Right kidney (tissue), 1 donor: ENCODE measurements around the gene METTL2B.
"Not testable (repeated sequence)": the region's sequence is repeated elsewhere in the genome, so short reads cannot be mapped to it uniquely, and the experiment has no call there.

Experiments
- DNase-seq: peaks from one replicate; pipeline ENCODE4 v3.0.0-alpha.2; 2016

The METTL2B gene

DNA sequence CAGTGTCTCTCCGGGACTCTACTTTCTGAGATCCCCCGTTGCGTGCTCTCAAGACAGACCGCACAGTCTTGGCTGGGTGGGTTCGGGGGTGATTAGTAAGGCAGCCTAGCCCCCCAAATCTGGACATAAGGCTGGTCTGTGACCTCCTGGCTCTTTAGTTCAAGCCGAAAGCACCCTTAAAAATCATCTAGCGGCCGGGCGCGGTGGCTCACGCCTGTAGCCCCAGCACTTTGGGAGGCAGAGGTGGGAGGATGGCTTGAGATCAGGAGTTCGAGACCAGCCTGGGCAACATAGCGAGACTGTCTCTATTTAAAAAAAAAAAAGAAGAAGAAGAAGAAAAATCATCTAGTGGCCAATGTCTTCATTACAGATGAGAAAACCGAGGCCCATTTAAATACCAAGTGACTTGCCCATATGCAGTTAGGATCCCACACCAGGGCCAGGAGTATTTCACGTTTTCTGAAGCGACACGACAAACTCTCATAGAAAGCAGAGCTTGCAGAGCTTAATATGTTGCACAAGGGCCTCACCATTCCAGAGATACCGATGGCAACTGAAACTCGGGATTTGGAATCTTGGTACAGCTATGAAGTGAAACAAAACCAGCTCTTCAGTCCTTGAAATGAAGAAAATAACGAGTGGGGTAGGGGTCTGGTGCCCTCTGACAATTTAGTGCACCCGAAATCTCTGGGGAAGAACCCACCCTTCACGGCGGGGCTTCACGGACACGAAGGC, 21.6 kb upstream of the METTL2B start:
- DNase-seq = no peak

DNA sequence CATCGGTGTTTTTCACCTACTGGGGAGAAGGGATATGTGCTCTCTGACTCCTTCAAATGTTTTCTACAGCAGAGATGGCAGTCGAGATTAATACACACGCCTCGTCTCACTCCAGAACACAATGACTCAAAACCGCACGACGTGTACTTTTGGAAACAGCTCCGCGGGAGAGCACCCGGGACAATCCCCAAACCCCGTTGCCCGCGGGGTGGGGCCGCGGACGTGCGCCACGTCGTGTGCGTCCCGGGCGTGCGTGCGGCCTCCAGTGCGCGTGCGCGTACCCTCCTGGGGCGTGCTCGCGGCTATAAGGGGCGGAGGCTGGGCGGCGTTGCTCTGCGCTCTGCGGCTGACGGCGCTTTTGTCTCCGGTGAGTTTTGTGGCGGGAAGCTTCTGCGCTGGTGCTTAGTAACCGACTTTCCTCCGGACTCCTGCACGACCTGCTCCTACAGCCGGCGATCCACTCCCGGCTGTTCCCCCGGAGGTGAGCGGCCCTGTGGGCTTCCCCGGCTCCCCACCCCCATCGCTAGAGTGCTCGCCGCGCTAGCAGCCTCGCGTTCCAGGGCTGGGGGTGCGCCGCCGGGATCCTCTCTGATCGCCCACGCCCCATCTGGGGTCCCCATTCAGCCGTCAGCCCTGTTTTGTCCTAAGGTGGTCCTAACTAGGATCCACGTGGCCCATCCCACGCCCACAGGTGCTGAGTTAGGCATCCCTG, 20.8 kb upstream of the METTL2B start, which contains the start of gene HILPDA:
Gene HILPDA (plus strand): TSS at position 336 of the 712 bp plus-strand sequence. CDS start 1,391 bp downstream, outside the sequence.
- peak; percentile 97 for DNase-seq

DNA sequence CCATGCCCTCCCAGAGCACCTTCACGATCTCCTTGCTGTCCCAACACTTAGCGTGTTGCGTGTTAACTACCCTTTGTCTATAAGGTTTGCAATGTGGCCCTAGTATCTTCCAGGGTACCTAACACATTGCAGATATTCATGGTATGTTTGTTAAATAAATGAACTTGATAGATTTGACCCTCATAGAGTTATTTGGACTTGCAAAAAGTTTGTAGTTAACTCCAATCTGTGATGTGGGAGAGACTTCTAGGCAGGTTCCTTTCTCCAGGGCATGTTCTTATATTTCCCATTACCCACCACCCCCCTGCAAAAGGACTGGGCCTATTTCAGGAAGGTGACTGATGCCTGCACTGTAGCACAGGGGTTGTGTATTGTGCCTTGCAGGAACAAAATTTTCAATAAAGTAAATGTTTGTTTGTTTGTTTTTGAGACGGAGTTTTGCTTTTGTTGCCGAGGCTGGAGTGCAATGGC, 20.3 kb upstream of the METTL2B start:
- DNase-seq = no peak

DNA sequence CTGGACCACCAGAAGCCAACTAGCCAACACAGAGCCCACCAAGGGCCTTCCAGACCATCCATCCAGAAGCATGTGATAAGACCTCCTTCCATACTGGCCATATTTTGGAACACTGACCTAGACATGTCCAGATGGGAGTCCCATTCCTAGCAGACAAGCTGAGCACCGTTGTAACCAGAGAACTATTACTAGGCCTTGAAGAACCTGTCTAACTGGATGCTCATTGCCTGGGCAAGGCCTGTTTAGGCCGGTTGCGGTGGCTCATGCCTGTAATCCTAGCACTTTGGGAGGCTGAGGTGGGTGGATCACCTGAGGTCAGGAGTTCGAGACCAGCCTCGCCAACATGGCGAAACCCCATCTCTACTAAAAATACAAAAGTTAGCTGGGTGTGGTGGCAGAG, 19.2 kb upstream of the METTL2B start:
- not testable (repeated sequence) for DNase-seq

DNA sequence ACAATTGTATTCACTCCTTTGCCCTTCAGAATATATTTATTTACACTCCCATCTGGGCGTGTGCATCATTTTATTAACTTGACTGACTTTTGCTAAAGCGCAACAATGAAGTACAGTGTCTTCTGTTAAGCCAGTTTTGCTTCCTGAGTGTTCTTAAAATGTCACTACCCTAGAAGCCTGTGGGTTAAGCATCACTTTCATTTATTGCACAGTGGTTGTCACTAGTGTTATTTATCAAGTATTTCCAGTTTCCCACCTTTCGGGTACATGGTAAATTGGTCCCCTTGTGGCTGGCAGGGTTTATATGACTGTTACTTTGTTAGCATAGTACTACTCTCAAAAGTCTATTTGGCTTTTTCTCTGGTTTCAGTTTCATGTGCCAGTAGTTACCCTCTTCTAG, 17.6 kb upstream of the METTL2B start:
- no peak for DNase-seq

DNA sequence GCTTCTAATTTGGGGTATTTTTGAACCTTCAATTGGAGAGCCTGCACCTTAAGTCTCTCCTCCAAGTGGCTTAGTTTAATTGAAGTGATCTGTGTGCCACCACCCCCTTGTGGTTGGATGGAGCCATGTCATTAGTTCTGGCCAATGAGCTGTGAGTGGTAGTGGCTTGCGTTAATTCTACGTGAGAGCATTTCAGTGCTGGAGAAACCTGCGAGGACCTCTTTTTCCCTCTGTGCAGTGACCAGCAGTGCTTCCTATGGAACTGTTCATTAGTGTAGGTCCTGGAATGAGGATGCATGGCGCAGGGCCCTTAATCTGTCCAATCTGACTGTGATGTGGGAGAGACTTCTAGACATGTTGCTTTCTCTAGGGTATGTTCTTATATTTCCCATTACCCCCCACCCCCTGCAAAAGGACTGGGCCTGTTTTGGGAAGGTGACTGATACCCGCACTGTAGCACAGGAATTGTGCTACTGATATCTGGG, 17.1 kb upstream of the METTL2B start:
- DNase-seq = peak; percentile 27

DNA sequence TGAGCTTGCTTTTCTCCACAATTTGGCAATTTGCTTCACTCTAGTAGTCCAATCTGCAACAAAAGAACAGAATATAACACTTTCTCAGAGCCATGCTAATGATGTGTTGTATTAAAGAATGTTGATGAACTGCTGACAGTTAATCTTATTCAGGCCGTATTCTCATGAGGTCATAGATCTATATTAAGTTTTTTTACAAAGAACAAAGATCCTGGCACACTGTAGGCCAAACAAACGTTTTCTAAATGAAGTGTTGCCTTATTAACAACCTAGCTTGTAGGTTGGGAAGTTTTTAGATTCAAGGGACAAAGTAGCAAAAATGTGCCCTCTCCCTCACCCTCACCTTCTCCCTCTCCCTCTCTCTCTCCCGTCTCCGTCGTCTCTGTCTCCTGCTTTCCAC, 14.1 kb upstream of the METTL2B start:
- no peak for DNase-seq

DNA sequence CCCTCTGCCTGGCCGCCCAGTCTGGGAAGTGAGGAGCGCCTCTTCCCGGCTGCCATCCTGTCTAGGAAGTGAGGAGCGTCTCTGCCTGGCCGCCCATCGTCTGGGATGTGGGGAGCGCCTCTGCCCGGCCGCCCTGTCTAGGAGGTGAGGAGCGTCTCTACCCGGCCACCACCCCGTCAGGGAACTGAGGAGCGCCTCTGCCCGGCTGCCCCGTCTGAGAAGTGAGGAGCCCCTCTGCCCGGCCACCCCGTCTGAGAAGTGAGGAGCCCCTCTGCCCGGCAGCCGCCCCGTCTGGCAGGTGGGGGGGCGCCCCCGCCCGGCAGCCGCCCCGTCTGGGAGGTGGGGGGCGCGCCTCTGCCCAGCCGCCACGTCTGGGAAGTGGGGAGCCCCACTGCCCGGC, 13.2 kb upstream of the METTL2B start:
- not testable (repeated sequence) for DNase-seq

DNA sequence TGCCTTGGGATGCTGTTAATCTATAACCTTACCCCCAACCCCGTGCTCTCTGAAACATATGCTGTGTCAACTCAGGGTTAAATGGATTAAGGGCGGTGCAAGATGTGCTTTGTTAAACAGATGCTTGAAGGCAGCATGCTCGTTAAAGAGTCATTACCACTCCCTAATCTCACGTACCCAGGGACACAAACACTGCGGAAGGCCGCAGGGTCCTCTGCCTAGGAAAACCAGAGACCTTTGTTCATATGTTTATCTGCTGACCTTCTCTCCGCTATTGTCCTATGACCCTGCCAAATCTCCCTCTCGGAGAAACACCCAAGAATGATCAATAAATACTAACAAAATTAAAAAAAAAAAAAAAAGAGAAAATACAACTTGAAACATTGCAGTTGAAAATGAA, 12.6 kb upstream of the METTL2B start:
- not testable (repeated sequence) for DNase-seq

DNA sequence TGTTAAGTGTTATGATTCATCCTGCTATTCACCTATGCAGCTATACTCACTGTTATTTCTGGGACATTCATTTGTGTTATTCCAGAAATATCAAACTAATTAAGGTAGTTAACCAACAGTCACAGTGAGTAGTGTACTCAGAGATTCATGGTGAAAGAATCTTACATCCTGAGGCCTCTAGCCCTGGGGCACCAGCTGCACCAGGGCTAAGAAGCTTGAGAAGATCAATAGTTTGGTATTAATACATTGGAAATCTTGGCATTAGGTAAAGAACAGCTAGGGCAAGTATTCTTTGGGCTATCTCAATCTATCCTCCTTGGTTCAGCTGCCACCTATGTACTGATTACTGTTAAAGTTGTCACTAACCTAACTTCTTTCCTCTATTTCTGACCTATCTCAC, 9.7 kb upstream of the METTL2B start:
- DNase-seq = not testable (repeated sequence)

DNA sequence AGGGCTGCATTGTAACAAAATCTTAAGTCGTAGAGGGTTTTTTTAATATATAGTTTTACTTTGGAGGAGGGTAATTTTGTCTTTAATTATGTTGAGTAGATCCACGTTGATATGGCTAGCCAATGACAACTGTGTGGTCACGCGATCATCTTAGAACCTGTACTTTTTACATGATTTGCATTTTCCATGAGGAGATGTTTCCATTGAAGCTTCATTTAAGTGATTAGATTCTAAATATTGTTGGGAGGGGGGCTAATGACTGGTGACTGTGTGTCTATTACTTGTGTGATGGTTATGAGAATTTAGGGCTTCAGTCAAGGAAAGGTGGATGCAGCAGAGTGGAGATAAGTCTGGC, 765 bp downstream of the METTL2B start:
- DNase-seq = not testable (repeated sequence)

DNA sequence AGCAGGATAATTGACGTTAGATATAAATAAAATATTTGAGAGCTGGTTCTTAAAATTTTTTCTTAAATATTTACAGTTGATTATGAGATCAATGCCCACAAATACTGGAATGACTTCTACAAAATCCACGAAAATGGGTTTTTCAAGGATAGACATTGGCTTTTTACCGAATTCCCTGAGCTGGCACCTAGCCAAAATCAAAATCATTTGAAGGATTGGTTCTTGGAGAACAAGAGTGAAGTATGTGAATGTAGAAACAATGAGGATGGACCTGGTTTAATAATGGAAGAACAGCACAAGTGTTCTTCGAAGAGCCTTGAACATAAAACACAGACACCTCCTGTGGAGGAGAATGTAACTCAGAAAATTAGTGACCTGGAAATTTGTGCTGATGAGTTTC, 2.5 kb downstream of the METTL2B start:
- DNase-seq = not testable (repeated sequence)

DNA sequence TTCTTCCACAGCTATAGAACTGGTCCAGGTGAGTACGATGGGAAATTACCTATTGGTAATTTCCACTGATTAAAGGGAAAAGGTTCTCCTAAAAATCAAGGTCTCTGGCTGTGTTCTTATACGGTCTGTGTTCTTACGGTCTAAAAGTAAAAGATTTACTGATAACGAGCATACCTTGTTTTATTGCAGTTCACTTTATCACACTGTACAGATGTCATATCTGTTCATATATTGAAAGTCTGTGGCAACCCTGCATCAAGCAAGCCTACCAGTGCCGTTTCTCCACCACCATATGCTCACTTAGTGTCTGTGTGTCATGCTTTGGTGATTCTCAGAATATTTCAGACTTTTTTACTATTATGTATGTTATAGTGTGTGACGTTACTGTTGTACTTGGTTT, 11.6 kb downstream of the METTL2B start:
- not testable (repeated sequence) for DNase-seq

DNA sequence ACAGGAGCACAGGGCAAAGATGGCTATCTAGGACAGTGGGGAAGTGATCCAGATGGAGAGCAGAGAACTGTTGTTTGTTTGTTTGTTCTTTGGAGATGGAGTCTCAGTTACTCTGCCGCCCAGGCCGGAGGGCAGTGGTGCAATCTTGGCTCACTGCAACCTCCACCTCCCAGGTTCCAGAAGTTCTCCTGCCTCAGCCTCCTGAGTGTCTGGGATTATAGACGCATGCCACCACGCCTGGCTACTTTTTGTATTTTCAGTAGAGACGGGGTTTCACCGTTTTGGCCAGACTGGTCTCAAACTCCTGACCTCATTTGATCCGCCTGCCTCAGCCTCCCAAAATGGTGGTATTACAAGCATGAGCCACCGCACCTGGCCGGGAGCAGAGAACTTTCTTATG, 20.9 kb downstream of the METTL2B start:
- no peak for DNase-seq

DNA sequence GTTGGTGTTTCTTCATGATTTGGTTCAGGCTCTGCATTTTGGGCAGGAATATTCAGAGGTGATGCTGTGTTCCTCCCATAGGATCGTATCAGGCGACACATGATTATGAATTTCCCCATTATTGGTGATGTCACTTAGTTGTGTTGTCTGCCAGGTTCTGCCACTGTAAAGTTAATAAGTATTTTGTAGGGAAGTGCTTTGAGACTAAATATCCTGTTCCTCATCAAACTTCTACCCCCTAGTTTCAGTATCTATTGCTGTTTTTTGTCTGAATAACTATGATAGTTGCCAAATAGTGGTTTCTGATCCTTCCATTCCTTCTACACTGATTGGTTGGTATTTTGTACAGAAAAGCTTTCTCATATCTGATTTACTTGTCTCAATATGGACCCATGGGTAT, 28.9 kb downstream of the METTL2B start:
- DNase-seq = not testable (repeated sequence)

DNA sequence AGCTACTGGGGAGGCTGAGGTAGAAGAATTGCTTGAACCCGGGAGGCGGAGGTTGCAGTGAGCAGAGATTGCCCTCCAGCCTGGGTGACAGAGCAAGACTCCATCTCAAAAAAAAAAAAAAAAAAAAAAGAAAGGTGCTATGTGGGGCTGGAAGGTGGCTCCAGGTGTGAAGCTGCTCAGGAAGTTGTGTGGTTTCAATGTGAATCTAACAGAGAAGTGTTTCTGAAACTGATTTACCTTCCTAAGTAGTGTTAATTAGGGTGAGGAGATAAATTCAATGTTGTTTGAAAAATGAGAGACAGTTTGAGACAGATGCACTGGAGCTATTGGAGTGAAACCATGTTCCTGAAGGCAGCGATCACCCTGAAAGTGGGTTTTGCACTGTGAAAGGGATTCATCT, 30.3 kb downstream of the METTL2B start:
- not testable (repeated sequence) for DNase-seq

DNA sequence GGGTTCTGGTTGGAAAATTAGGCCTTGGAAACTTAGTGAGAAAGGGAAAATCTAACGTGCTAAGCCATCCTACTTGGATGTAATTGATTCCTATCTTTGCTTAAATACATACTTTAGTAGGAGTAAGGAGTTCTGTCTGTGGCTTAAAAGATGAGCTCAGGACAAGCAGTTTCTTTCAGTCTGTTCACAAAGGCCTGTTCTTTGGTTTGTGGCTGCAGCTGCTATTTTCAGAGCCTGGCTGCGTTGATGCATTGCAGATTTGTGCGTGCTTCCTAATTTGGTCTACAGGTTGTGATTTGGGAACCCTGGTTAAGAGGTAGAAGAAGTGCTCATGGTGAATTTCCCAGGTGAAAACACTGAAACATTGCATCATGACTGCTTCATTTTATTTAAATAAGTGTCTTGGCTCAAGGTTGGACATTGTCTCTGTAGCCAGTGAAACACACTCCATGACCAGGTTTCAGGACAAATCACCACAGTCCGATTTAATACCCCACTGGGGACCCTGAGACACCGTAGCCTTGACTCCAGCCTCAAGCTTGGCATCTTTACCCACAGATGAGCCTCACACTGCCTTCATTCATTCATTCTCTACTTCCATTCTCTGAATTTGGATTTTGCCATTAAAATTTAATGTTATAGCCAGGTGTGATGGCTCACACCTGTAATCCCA, 30.9 kb downstream of the METTL2B start:
- DNase-seq = not testable (repeated sequence)

DNA sequence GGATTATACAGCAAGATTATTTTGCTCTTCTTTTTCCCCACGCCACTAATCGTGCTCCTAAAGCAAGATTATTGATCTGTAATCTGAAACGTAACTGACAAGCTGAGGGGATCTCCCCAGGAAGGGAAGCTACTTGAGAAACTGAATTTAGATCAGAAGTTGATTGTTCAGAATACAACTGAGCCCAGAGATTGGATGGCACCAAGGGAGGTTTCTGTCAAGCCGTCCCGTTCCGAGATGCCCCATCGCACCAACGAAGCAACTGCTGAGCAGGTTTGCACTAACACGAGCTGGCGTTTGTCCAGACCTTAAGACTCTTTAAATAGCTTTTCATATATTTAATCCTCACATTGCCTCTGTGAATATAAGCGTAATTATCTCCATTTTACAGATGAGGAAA, 35.1 kb downstream of the METTL2B start:
- not testable (repeated sequence) for DNase-seq

DNA sequence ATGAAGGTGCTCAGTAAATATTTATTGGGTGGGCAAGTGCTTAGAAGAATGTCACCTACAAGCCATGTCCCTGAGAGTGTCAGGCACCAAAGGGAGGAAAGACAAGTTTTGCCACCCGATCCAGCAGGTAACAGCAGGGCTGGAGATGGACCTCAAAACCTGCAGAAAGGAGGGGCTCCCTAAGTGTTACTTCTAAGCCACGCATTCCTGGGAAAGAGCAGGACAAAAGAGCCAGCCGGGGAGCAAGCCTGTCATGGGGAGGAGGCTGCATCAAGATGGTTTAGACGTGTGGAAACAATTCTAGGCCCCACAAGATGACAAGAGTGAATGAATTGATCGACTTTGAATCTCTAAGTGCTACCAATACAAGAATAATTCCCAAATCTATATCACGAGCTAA, 38.7 kb downstream of the METTL2B start:
- not testable (repeated sequence) for DNase-seq

DNA sequence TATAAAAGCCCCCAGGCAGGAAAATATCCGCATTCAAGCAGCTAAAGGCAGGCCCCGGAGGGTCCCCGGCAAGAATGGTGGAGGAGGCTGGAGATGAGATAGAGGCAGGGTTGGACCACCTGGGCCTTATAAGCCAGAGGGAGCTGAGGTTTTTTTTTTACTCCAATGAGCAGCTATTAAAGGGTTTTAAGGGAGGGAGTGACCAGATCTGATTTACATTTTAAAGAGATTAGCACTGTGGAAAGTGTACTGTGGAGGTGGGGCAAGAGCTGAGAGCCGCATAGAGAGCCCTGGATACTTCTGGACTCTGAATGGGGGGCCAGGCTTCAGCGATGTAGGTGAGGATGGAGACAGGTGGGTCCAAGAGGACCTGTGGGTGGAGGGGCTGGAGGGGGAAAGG, 40.5 kb downstream of the METTL2B start:
- DNase-seq = not testable (repeated sequence)

DNA sequence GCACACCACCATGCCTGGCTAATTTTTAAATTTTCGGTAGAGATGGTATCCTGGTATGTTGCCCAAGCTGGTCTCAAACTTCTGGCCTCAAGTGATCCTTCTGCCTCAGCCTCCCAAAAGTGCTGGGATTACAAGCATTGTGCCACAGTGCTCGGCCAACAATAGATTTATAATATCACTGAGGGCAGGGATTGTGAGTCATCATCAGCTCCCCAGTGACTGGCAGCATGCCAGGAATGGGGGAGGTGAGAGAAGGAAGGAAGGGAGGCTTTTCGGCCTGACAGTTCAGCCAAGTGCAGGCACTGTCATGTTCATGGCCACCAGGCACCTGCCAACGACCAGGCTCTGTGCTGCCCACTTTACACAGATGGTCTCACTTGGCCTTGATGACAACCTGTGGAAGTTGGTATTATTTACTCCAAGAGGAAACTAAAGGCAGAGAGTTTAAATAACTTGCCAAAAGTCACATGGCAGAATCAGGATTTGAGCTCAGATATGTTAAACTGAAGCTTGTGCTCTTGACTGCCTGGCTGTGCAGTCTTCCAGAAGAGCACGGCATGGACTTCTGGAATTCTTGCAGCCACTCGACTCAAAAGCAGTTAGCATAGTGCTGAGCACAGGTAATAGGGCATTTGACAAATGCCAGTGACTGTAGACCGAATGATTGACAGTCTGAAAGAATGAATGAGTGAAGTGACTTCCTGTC, 46.8 kb downstream of the METTL2B start:
- peak; percentile 10 for DNase-seq

DNA sequence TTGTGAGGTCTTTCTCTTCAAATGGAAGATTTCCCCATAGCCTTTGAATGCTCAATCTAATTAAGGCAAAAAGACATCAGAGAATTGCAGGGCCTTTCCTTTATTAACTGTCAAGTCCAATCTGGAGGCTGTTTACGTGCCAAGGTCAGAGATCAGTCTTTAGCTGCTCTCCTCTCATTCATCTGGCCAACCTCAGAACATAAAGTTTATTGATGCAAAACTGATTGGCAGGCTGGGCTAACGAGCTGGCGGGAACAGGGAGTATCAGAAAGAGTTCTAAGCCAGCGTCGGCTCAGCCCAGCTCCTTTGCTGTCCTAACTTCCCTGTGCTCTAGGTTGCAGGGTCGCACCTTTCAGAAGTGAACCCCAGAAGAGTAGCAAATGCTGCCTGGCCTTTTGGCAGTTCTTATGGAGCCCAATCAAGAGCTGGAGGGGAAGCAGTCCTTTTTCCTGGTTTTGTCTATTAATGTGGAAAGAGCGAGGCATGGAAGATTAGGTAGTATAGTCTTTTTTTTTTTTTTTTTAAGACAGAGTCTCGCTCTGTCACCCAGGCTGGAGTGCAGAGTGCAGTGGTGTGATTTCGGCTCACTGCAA, 47.5 kb downstream of the METTL2B start:
- peak; percentile 21 for DNase-seq
